AG09309 (cell line): ENCODE results near the gene FAM174A.

Experiments
- DNase-seq: peaks from one replicate; pipeline ENCODE4 v3.0.0-alpha.2; 2010; ENCODE audit warnings: low read depth
- H3K4me3 ChIP-seq: 2 replicates; pipeline ENCODE4 v1.5.1; 2011; ENCODE audit warnings: mild to moderate bottlenecking, low read depth, low read length, moderate library complexity; ENCODE audit not compliant: control insufficient read depth
- CTCF ChIP-seq: IDR thresholded peaks from 2 replicates; pipeline ENCODE4 v1.5.1; 2011; ENCODE audit warnings: mild to moderate bottlenecking, low read depth, low read length, inconsistent platforms; ENCODE audit not compliant: insufficient read depth, control insufficient read depth; ENCODE audit errors: missing control alignments

The FAM174A gene

GRCh38 chr5:100566382-100567141, 31.4 kb downstream of the FAM174A start:
- DNase-seq: no peak
- no peak for TF ChIP-seq CTCF
- no peak overlapping the region for H3K4me3 ChIP-seq

- DNase-seq: no peak
- no peak for TF ChIP-seq CTCF
- no peak overlapping the region for H3K4me3 ChIP-seq
Observed at GRCh38 chr5:100574716-100575115, 39.5 kb downstream of the FAM174A start.

- TF ChIP-seq CTCF: no peak
Observed at GRCh38 chr5:100575815-100576214, 40.6 kb downstream of the FAM174A start.

GRCh38 chr5:100576217-100576751, 41.1 kb downstream of the FAM174A start:
- DNase-seq: no peak
- no peak overlapping the region for H3K4me3 ChIP-seq
- TF ChIP-seq CTCF: no peak

More at GRCh38 chr5:100575815-100576214, 40.6 kb downstream of the FAM174A start:
- H3K4me3 ChIP-seq: no peak overlapping the region
- DNase-seq: no peak

GRCh38 chr5:100577506-100577905, 42.3 kb downstream of the FAM174A start:
- DNase-seq: no peak
- no peak for TF ChIP-seq CTCF
- no peak overlapping the region for H3K4me3 ChIP-seq

GRCh38 chr5:100584069-100584468, 48.9 kb downstream of the FAM174A start:
- H3K4me3 ChIP-seq: no peak overlapping the region
- no peak for DNase-seq
- TF ChIP-seq CTCF: no peak
